Measurements from ENCODE around the gene TULP1.
A peak's percentile ranks its signal among the peaks of the same experiment; 100 is the strongest.
"Not testable (repeated sequence)": the region's sequence is repeated elsewhere in the genome, so short reads cannot be mapped to it uniquely, and the experiment has no call there.

Gene TULP1

GRCh38 chr6:35519313-35520015 lies 6.8 kb upstream of the TULP1 start:
- no peak for DNase-seq

- no peak for DNase-seq
These were observed 6.0 kb upstream of the TULP1 start for GRCh38 chr6:35518566-35519312.

GRCh38 chr6:35517978-35518377 lies 5.3 kb upstream of the TULP1 start:
- DNase-seq, result not testable (repeated sequence)

DNA sequence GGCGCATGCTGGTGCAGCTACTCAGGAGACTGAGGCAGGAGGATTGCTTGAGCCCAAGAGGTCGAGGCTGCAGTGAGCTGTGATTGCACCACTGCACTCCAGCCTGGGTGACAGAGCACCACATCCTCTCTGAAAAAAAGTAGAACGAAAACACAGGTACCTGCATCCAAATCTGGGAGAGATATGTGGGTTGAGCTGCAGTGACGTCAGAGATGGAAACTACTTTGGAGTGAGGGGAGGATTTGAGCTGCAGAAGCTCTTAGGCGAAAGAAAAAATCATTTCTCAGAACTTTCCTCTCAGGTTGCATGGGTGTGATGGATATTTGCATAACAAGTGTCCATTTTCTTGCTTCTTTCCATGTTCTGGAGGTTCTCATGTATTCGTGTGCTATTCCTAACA lies 4.0 kb upstream of the TULP1 start:
- no peak for DNase-seq

DNA sequence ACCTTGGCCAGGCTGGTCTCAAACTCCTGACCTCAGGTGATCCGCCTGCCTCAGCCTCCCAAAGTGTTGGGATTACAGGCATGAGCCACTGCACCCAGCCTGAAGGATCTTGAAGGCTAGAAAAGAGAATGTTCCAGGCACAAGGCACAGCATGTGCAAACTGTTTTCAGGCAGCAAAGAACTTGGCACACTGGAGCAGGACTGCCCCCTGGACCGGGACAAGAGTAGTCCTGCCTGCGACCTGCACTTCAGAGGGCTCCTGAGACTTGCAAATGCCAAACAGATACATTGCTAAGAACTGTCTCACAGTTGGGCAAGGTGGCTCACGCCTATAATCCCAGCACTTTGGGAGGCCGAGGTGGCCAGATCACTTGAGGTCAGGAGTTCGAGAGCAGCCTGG lies 3.2 kb upstream of the TULP1 start:
- not testable (repeated sequence) for DNase-seq

DNA sequence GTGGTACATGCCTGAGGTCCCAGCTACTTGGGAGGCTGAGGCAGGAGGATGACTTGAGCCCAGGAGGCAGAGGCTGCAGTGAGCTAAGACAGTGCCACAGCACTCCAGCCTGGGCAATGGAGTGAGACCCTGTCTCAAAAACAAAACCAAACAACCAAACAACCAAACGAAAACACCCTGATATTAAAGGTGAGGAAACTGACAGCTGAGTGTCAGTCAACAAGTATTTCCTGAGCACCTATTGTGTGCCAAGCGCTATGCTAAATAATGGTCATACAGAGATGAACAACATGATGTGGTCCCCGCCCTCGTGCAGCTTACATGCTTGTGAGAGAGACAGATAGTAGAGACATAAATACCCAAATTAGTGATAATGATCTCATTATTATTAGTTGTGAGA lies 1.9 kb upstream of the TULP1 start:
- no peak for DNase-seq

DNA sequence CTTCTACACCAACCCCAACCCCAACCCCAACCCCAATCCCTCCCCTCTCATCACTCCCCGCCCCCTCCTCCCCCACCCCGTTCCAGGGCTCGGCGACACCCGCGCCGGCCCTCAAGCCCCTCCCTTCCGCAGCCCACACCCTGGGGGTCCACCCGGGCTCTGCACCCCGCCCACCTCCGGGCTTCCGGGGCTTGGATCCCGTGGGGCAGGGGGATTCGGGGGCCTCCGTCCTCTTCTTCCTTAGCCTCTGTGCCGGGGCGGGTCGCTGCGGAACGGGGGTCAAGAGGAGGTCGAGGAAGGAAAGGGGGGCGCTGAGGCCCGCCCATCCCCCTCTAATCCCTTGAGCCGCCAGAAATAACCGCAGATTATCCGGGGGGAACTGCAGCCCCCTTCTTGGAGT lies 690 bp downstream of the TULP1 start:
- DNase-seq, result no peak

DNA sequence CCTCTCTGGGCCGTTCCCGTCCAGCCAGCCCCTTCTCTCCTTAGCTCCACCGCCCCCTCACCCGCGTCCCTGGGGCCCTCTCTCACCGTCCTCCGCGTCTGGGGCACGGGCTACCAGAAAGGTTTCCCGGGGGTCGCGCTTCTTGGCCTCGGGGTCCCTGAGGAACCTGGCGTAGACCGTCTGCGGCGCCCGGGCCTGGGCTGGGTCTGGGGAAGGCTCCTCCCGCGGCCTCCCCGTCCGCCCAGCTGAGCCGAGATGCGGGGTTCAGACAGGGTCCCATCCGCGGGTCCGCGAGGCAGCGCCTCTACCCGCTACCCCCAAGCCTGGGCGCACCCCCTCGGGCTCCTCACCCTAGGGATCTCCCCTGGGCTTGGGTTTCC lies 1.1 kb downstream of the TULP1 start:
- no peak for DNase-seq

GRCh38 chr6:35510916-35511561 lies 1.7 kb downstream of the TULP1 start:
- DNase-seq, result no peak

GRCh38 chr6:35508542-35508941 lies 4.2 kb downstream of the TULP1 start:
- DNase-seq, result no peak

DNA sequence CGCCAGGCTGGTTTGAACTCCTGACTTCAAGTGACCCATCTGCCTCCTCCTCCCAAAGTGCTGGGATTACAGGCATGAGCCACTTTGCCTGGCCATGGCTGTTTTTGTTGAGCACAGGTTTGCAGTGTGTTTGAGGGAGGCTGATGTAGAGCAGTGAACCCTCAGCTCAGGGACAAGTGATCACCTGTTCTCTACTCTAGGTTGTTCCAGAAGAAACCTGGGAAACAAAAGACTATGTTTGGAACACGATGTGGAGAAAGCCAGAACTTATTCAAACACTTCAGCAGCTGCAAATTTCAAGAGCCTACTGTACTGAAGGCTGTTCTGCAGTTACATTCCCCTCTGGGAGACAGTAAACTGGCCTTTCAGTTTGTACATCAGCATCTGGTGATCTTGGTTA lies 4.7 kb downstream of the TULP1 start:
- DNase-seq, result no peak

DNA sequence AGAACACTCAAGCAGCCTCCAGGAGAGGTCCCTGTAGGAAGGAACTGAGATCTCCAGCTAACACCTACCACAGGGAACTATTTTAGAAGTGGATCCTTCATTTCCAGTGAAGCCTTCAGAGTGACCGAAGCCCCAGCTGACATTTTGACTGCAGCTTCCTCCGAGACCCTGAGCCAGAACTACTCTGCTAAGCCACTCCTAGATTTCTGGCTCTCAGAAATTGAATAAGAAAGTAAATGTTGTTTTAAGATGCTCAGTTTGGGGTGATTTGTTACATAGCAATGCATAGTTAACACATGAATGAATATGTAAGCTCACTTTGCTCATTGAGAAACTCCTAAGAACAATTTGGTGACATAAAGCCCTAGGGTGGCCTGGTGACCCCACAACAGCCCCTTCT lies 5.5 kb downstream of the TULP1 start:
- DNase-seq, result no peak

DNA sequence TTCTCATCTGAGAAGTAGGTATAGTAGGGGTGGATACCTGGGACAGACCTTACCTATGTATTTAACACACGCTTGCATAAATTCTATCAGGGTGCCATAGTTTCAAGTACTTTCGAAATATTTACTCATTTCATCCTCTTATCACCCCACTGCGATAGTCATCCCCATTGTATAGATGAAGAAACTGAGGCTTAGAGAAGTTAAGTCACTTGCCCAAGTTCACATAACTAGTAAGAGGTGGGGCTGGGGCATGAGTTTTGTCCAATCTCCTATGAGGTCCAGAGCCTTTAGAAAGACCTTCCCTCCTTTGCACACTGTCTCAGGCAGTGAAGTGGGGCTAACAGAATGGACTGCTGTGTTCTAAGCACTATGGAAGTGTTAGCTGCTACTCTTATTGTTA lies 6.2 kb downstream of the TULP1 start:
- no peak for DNase-seq

GRCh38 chr6:35505999-35506412 lies 6.7 kb downstream of the TULP1 start:
- DNase-seq, result no peak

DNA sequence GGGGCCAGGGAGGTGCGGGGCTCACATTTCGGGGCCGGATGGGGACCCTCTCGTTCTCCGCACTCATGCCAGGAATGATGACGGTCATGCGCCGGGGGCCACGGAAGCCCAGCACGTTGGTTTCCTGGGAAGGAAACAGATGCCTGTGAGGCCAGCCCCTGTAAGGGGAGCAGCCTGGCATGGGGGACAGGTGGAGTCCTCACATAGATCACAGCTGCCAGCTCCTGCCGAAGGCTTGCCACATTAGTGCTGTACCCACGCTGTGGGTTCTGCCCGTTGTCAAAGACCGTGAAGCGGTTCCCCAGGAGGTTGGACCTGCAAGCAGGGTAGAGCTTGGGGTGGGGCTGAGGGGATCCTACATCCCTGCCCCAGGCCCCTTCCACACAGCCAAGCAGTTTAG lies 9.2 kb downstream of the TULP1 start:
- DNase-seq, result no peak

GRCh38 chr6:35501784-35502183 lies 10.9 kb downstream of the TULP1 start:
- no peak for DNase-seq

GRCh38 chr6:35500782-35501181 lies 11.9 kb downstream of the TULP1 start:
- peak in 1 of 2 donors; percentile 20 for DNase-seq

DNA sequence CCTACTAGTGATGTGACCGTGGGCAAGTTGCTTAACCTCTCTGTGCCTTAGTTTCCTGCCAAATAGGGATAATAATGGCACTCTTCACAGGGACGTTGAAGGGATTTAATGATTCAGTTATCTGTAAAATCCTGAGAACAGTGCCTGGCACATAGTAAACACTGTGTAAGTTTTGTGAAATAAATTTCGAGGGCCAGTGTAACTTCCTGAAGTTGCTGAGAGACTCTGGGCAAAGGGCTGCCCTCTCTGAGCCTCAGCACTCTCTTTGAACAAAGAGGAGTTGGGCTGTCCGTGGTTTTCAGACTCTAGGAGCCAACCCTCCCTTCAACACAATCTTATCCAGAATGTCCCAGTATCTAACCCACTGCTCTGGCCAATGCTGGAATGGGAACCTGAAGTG lies 13.3 kb downstream of the TULP1 start:
- DNase-seq, result no peak

GRCh38 chr6:35498422-35499067 lies 14.2 kb downstream of the TULP1 start:
- DNase-seq, result no peak

DNA sequence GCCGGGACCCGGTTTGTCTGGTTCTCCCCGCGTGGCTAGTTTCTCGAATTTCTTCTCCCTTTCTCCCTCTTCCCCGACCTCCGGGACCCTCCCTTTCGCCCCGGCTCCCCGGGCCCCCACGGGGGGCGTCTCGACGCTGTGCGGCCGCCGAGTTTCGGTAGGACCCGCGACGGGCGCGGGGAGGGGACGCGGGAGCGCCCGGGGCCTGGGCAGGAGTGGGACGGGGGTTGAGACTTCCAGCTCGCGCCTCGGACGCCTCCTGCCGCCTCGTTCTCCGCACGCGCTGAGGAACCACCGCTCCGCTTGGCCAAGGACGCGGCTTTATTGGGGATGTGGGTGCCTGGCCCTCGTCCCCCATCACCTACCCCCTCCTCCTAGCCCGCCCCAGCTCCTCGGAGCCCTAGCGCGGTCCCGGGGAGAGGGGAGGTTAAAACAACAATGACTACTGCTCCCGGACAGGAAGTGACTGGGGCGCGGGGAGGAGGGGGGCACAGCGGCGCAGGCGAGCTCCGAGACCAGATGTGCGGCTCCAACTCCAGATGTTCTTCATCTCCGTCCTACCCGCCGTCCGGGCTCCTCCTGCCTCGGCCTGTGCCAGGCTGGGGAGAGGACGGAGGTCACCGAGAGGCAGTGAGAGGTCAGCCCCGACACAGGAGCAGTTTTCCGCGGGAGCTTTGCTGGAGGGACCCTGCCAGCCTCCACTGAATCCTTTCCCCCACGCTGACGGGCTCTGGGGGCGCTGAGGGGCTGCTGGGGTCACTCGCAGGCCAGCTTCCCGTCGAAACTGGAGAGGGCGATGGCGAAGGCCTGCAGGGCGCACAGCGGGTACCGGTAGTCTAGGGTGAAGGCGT lies 14.9 kb downstream of the TULP1 start:
- DNase-seq, result peak in 1 of 2 donors; percentile 26

GRCh38 chr6:35496841-35497570 lies 15.7 kb downstream of the TULP1 start, which contains the start of gene TEAD3:
Gene TEAD3 (minus strand): TSS chr6:35497079.
- peak in 1 of 2 donors; percentile 47 for DNase-seq

Data from inflammatory macrophage (primary cell).